Left forelimb (tissue), 1 donor: ENCODE measurements around the gene GLUL.
A peak's percentile ranks its signal among the peaks of the same experiment; 100 is the strongest.

Experiments used
- DNase-seq: peaks from one replicate; pipeline ENCODE4 v3.0.0-alpha.2; 2018; ENCODE audit warnings: low spot score

Gene GLUL

GRCh38 chr1:182391362-182392049 is at the start of gene GLUL:
GLUL (minus strand) TSS chr1:182391790; CDS start chr1:182388737, 3,053 bp downstream.
- DNase-seq = peak; percentile 97

GRCh38 chr1:182438326-182438725 is 46.7 kb upstream of the GLUL start:
- no peak for DNase-seq

GRCh38 chr1:182433580-182433979 is 42.0 kb upstream of the GLUL start:
- DNase-seq = no peak

GRCh38 chr1:182431278-182431677 is 39.7 kb upstream of the GLUL start:
- no peak for DNase-seq

- DNase-seq = no peak
Observed at GRCh38 chr1:182430263-182431068, 38.9 kb upstream of the GLUL start.

- no peak for DNase-seq
Observed at GRCh38 chr1:182428043-182428442, 36.5 kb upstream of the GLUL start.

- no peak for DNase-seq
Observed at GRCh38 chr1:182426442-182427430, 35.1 kb upstream of the GLUL start.

- no peak for DNase-seq
Observed at GRCh38 chr1:182415789-182416188, 24.2 kb upstream of the GLUL start.

- DNase-seq = no peak
Observed at GRCh38 chr1:182413969-182414368, 22.4 kb upstream of the GLUL start.

GRCh38 chr1:182413486-182413885 is 21.9 kb upstream of the GLUL start:
- DNase-seq = no peak

- DNase-seq = no peak
Observed at GRCh38 chr1:182410620-182411273, 19.2 kb upstream of the GLUL start.

- no peak for DNase-seq
Observed at GRCh38 chr1:182410138-182410537, 18.5 kb upstream of the GLUL start.

GRCh38 chr1:182408435-182409075 is 17.0 kb upstream of the GLUL start:
- no peak for DNase-seq

- DNase-seq = no peak
Observed at GRCh38 chr1:182407724-182408123, 16.1 kb upstream of the GLUL start.

- DNase-seq = no peak
Observed at GRCh38 chr1:182406012-182406411, 14.4 kb upstream of the GLUL start.

GRCh38 chr1:182405578-182405977 is 14.0 kb upstream of the GLUL start:
- DNase-seq = no peak

- no peak for DNase-seq
Observed at GRCh38 chr1:182404781-182405180, 13.2 kb upstream of the GLUL start.

- no peak for DNase-seq
Observed at GRCh38 chr1:182400567-182400966, 9.0 kb upstream of the GLUL start, which contains the start of gene TEDDM1. TEDDM1 (minus strand) TSS chr1:182400667; CDS start chr1:182400485, 182 bp downstream.

- DNase-seq = no peak
Observed at GRCh38 chr1:182397653-182398393, 6.2 kb upstream of the GLUL start.

- no peak for DNase-seq
Observed at GRCh38 chr1:182395906-182396305, 4.3 kb upstream of the GLUL start.
